ENCODE results near the gene RPS6KA2.

Gene RPS6KA2

GRCh38 chr6:166603043-166603690 is 23.9 kb downstream of the RPS6KA2 start:
- WGBS, 2 experiments = 93 to 94% methylated on average over 14 of the region's 14 CpGs
- no peaks in the 10 kb centered on the region for H3K27me3 ChIP-seq (ENCODE audit: control insufficient read depth, insufficient read depth, low read length, poor library complexity, severe bottlenecking)
- H3K4me3 ChIP-seq (ENCODE audit: insufficient read depth, low read depth, low read length) = no peak overlapping the region
- peaks cover 13% of the 10 kb centered on the region for H3K4me1 ChIP-seq (ENCODE audit: control insufficient read depth, insufficient read depth, low read length)
- no peaks in the 10 kb centered on the region for H3K9me3 ChIP-seq (ENCODE audit: control insufficient read depth, low read length)
- no peak overlapping the region for H3K27ac ChIP-seq (ENCODE audit: insufficient read depth, low read depth, low read length, poor library complexity, severe bottlenecking)
- H3K36me3 ChIP-seq (ENCODE audit: control insufficient read depth, insufficient read depth, low read length) = no peaks in the 10 kb centered on the region

DNA sequence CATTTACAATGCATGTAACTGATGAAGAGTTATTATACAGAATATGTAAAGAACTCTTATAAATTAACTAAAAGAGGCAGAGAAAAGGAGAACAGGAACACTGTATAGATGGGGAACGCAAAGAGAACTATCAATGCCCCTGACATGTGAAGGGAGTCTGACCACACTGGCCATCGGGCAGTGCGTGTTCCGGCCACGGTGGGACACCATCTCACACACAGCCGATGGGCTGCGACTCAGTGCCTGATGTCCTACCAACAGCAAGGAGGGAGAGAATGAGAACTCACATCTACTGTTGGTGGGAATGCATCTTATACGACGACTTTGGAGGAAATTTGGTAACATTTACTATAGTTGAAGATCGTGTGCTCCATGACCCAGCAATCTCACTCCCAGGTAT is 25.1 kb downstream of the RPS6KA2 start:
- Histone ChIP-seq H3K9me3 (ENCODE audit: control insufficient read depth, low read length) (no peaks in the 10 kb centered on the region), H3K36me3 (ENCODE audit: control insufficient read depth, insufficient read depth, low read length) (no peaks in the 10 kb centered on the region), H3K4me1 (ENCODE audit: control insufficient read depth, insufficient read depth, low read length) (peaks cover 26% of the 10 kb centered on the region), H3K27ac (ENCODE audit: insufficient read depth, low read depth, low read length, poor library complexity, severe bottlenecking) (no peak overlapping the region), H3K4me3 (ENCODE audit: insufficient read depth, low read depth, low read length) (no peak overlapping the region), H3K27me3 (ENCODE audit: control insufficient read depth, insufficient read depth, low read length, poor library complexity, severe bottlenecking) (no peaks in the 10 kb centered on the region)
- 96% methylated on average over 10 of the region's 10 CpGs for WGBS, 2 experiments

- Histone ChIP-seq H3K9me3 (ENCODE audit: control insufficient read depth, low read length) (no peaks in the 10 kb centered on the region), H3K27ac (ENCODE audit: insufficient read depth, low read depth, low read length, poor library complexity, severe bottlenecking) (no peak overlapping the region), H3K4me1 (ENCODE audit: control insufficient read depth, insufficient read depth, low read length) (peaks cover 27% of the 10 kb centered on the region), H3K27me3 (ENCODE audit: control insufficient read depth, insufficient read depth, low read length, poor library complexity, severe bottlenecking) (no peaks in the 10 kb centered on the region), H3K36me3 (ENCODE audit: control insufficient read depth, insufficient read depth, low read length) (no peaks in the 10 kb centered on the region), H3K4me3 (ENCODE audit: insufficient read depth, low read depth, low read length) (no peak overlapping the region)
- WGBS, 2 experiments = 86 to 92% methylated on average over 2 of the region's 2 CpGs
Observed at GRCh38 chr6:166600931-166601330, 26.1 kb downstream of the RPS6KA2 start.

DNA sequence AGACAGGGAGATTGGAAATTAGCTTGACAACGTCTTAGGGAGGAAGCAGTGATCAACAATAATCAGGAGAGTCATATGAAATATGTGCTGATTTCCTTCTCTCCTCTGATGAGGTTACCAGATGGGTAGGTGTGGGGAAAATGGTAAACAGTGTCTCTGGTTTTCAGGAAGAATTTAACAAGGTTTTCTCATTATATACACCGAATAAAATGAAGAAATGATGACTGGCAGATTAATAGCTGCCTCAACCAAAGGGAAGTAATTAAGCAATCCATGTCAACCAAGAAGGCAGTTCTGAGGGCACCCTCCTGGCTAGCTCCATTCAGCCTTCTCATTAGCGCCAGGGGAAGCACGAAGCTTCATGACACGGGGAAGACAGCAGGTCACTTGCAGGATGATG is 27.8 kb downstream of the RPS6KA2 start:
- H3K27ac ChIP-seq (ENCODE audit: insufficient read depth, low read depth, low read length, poor library complexity, severe bottlenecking) = no peak overlapping the region
- WGBS, 2 experiments = 81 to 87% methylated on average over 4 to 5 of the region's 5 CpGs

GRCh38 chr6:166598441-166599138 is 28.5 kb downstream of the RPS6KA2 start:
- Histone ChIP-seq H3K36me3 (ENCODE audit: control insufficient read depth, insufficient read depth, low read length) (no peaks in the 10 kb centered on the region), H3K27me3 (ENCODE audit: control insufficient read depth, insufficient read depth, low read length, poor library complexity, severe bottlenecking) (no peaks in the 10 kb centered on the region), H3K27ac (ENCODE audit: insufficient read depth, low read depth, low read length, poor library complexity, severe bottlenecking) (no peak overlapping the region), H3K4me1 (ENCODE audit: control insufficient read depth, insufficient read depth, low read length) (peaks cover 27% of the 10 kb centered on the region), H3K9me3 (ENCODE audit: control insufficient read depth, low read length) (no peaks in the 10 kb centered on the region), H3K4me3 (ENCODE audit: insufficient read depth, low read depth, low read length) (no peak overlapping the region)
- WGBS, 2 experiments = 93% methylated on average over 11 of the region's 11 CpGs

More for the DNA sequence above, 27.8 kb downstream of the RPS6KA2 start:
- H3K4me3 ChIP-seq (ENCODE audit: insufficient read depth, low read depth, low read length) = no peak overlapping the region
- H3K4me1 ChIP-seq (ENCODE audit: control insufficient read depth, insufficient read depth, low read length) = peaks cover 27% of the 10 kb centered on the region
- no peaks in the 10 kb centered on the region for H3K27me3 ChIP-seq (ENCODE audit: control insufficient read depth, insufficient read depth, low read length, poor library complexity, severe bottlenecking)
- H3K9me3 ChIP-seq (ENCODE audit: control insufficient read depth, low read length) = no peaks in the 10 kb centered on the region
- H3K36me3 ChIP-seq (ENCODE audit: control insufficient read depth, insufficient read depth, low read length) = no peaks in the 10 kb centered on the region

- H3K9me3 ChIP-seq (ENCODE audit: control insufficient read depth, low read length) = no peaks in the 10 kb centered on the region
- 58% methylated on average over 10 of the region's 10 CpGs for WGBS, 2 experiments
- H3K4me3 ChIP-seq (ENCODE audit: insufficient read depth, low read depth, low read length) = no peak overlapping the region
- H3K4me1 ChIP-seq (ENCODE audit: control insufficient read depth, insufficient read depth, low read length) = peaks cover 27% of the 10 kb centered on the region
- H3K27me3 ChIP-seq (ENCODE audit: control insufficient read depth, insufficient read depth, low read length, poor library complexity, severe bottlenecking) = no peaks in the 10 kb centered on the region
- no peaks in the 10 kb centered on the region for H3K36me3 ChIP-seq (ENCODE audit: control insufficient read depth, insufficient read depth, low read length)
- no peak overlapping the region for H3K27ac ChIP-seq (ENCODE audit: insufficient read depth, low read depth, low read length, poor library complexity, severe bottlenecking)
Observed at GRCh38 chr6:166597711-166598440, 29.2 kb downstream of the RPS6KA2 start.

- 91 to 92% methylated on average over 15 of the region's 15 CpGs for WGBS, 2 experiments
- H3K36me3 ChIP-seq (ENCODE audit: control insufficient read depth, insufficient read depth, low read length) = no peaks in the 10 kb centered on the region
- H3K27me3 ChIP-seq (ENCODE audit: control insufficient read depth, insufficient read depth, low read length, poor library complexity, severe bottlenecking) = no peaks in the 10 kb centered on the region
- no peak overlapping the region for H3K27ac ChIP-seq (ENCODE audit: insufficient read depth, low read depth, low read length, poor library complexity, severe bottlenecking)
- peaks cover 27% of the 10 kb centered on the region for H3K4me1 ChIP-seq (ENCODE audit: control insufficient read depth, insufficient read depth, low read length)
- no peak overlapping the region for H3K4me3 ChIP-seq (ENCODE audit: insufficient read depth, low read depth, low read length)
- no peaks in the 10 kb centered on the region for H3K9me3 ChIP-seq (ENCODE audit: control insufficient read depth, low read length)
Observed at GRCh38 chr6:166596776-166597507, 30.1 kb downstream of the RPS6KA2 start.

DNA sequence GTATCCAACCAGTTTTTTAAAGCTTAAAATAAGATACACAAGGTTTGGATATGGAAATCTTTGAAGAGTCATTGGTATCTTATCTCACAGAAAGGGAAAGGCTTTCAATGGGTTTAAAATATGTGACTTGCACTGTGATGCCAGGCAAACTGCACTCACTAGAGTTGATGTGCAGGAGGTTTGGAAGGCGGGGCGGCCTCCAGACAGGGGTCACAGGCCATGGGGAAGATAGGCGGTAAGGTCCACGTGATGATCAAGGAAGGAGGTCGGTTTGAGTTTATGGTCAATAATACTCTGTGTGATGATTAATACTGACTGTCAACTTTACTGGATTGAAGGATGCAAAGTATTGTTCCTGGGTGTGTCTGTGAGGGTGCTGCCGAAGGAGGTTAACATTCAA is 31.1 kb downstream of the RPS6KA2 start:
- Histone ChIP-seq H3K9me3 (ENCODE audit: control insufficient read depth, low read length) (no peaks in the 10 kb centered on the region), H3K4me3 (ENCODE audit: insufficient read depth, low read depth, low read length) (no peak overlapping the region), H3K27ac (ENCODE audit: insufficient read depth, low read depth, low read length, poor library complexity, severe bottlenecking) (no peak overlapping the region), H3K36me3 (ENCODE audit: control insufficient read depth, insufficient read depth, low read length) (no peaks in the 10 kb centered on the region), H3K4me1 (ENCODE audit: control insufficient read depth, insufficient read depth, low read length) (peaks cover 27% of the 10 kb centered on the region), H3K27me3 (ENCODE audit: control insufficient read depth, insufficient read depth, low read length, poor library complexity, severe bottlenecking) (no peaks in the 10 kb centered on the region)
- WGBS, 2 experiments = 96 to 97% methylated on average over 6 of the region's 6 CpGs

GRCh38 chr6:166595061-166595780 is 31.8 kb downstream of the RPS6KA2 start:
- Histone ChIP-seq H3K27ac (ENCODE audit: insufficient read depth, low read depth, low read length, poor library complexity, severe bottlenecking) (no peak overlapping the region), H3K27me3 (ENCODE audit: control insufficient read depth, insufficient read depth, low read length, poor library complexity, severe bottlenecking) (no peaks in the 10 kb centered on the region)
- WGBS, 2 experiments = 90 to 95% methylated on average over 13 of the region's 13 CpGs

More at GRCh38 chr6:166595061-166595780, 31.8 kb downstream of the RPS6KA2 start:
- Histone ChIP-seq H3K9me3 (ENCODE audit: control insufficient read depth, low read length) (no peaks in the 10 kb centered on the region), H3K4me3 (ENCODE audit: insufficient read depth, low read depth, low read length) (no peak overlapping the region), H3K4me1 (ENCODE audit: control insufficient read depth, insufficient read depth, low read length) (peaks cover 27% of the 10 kb centered on the region), H3K36me3 (ENCODE audit: control insufficient read depth, insufficient read depth, low read length) (no peaks in the 10 kb centered on the region)
